HCT116 (cell line): Measurements from ENCODE around the gene STBD1. TPM values are rescaled to one million over a fixed set of nuclear protein-coding genes. Genes with fewer than 3 reads are reported as not detected.

Experiments
- ATAC-seq: fragments of 200-7000 bp; cut with Tn5 transposase; 2 replicates; pipeline ENCODE4 v1.9.1; 2020; ENCODE audit warnings: mild to moderate bottlenecking, moderate library complexity
- BruUV-seq: library from RNA; stranded (reverse); fragments of 400-500 nt; replicated peaks from 2 replicates; lab custom pipeline; 2021; lab: Mats Ljungman, UMichigan
- CTCF ChIA-PET: fragments of 300-600 bp; sonication (Branson Sonifier 250); formaldehyde crosslinking; loops from one replicate; lab custom pipeline; 2021; ENCODE audit warnings: antibody characterized with exemption; lab: Charles Lee
- POLR2A ChIA-PET: fragments of 300-600, 350-600 bp; sonication (Branson Sonifier 250); formaldehyde crosslinking; loops from one replicate; lab custom pipeline; 2021; ENCODE audit warnings: antibody characterized with exemption; lab: Charles Lee
- RAD21 ChIA-PET, 2 experiments: fragments of 300-600 bp; sonication (Branson Sonifier 250); formaldehyde crosslinking; loops; one replicate each; lab custom pipeline; 2023; ENCODE audit warnings: low total read pairs in 2 of 2; ENCODE audit not compliant: uncharacterized antibody in 2 of 2, unreplicated experiment in 2 of 2, low non-redundant PET in 1 of 2; lab: Charles Lee
- DNase-seq: peaks from one replicate; pipeline ENCODE4 v3.0.0-alpha.2; 2010; ENCODE audit warnings: low read depth, low spot score
- H2AFZ ChIP-seq: fragments of 200-600 bp; shearing (Covaris generic), sonication (generic); 2 replicates; pipeline ENCODE4 v1.6.1; 2017; ENCODE audit warnings: low read depth, mixed run types, mixed read lengths, antibody characterized with exemption, low read length; ENCODE audit not compliant: poor library complexity, severe bottlenecking
- H3K27ac ChIP-seq: 2 replicates; pipeline ENCODE4 v1.5.1; 2012; ENCODE audit warnings: low read depth, low read length
- H3K27me3 ChIP-seq: fragments of 200-600 bp; sonication (generic); 2 replicates; pipeline ENCODE4 v1.6.1; 2016; ENCODE audit warnings: mixed run types, low read length, mixed read lengths; ENCODE audit not compliant: insufficient read depth
- H3K36me3 ChIP-seq, 2 experiments: fragments of 200-500 bp in 1 of 2; fragments of 200-600 bp in 1 of 2; sonication (Bioruptor generic) in 1 of 2; sonication (generic) in 1 of 2; 2 replicates each; pipeline versions ENCODE4 v1.5.1 to v1.6.1; 2014 to 2016; ENCODE audit warnings: low read length in 2 of 2, inconsistent platforms in 1 of 2, mixed read lengths in 1 of 2, mixed run types in 1 of 2; ENCODE audit not compliant: insufficient read depth in 2 of 2, control insufficient read depth in 1 of 2
- H3K4me1 ChIP-seq, 2 experiments: fragments of 200-600 bp in 1 of 2; sonication (generic) in 1 of 2; 2 replicates each; pipeline versions ENCODE4 v1.5.1 to v1.6.1; 2012 to 2017; ENCODE audit warnings: low read length in 2 of 2, inconsistent platforms in 1 of 2, mild to moderate bottlenecking in 1 of 2, mixed read lengths in 1 of 2, mixed run types in 1 of 2, moderate library complexity in 1 of 2; ENCODE audit not compliant: insufficient read depth in 2 of 2, control insufficient read depth in 1 of 2
- H3K4me2 ChIP-seq: fragments of 200-600 bp; sonication (generic); 2 replicates; pipeline ENCODE4 v1.6.1; 2017; ENCODE audit warnings: mixed run types, low read length, mixed read lengths
- H3K4me3 ChIP-seq, 2 experiments: fragments of 200-600 bp in 1 of 2; sonication (generic) in 1 of 2; replicated peaks in 1 of 2; 2 replicates each; pipeline ENCODE4 v1.5.1; 2011 to 2016; ENCODE audit warnings: low read length in 2 of 2, control low read depth in 1 of 2, low read depth in 1 of 2, mild to moderate bottlenecking in 1 of 2, mixed read lengths in 1 of 2, mixed run types in 1 of 2
- H3K79me2 ChIP-seq: fragments of 200-600 bp; sonication (generic); 2 replicates; pipeline ENCODE4 v1.6.1; 2017; ENCODE audit warnings: mild to moderate bottlenecking, mixed run types, low read length, moderate library complexity, mixed read lengths; ENCODE audit not compliant: insufficient read depth
- H3K9ac ChIP-seq: fragments of 200-600 bp; sonication (generic); 2 replicates; pipeline ENCODE4 v1.6.1; 2016; ENCODE audit warnings: low read length, mixed read lengths
- H3K9me2 ChIP-seq: fragments of 200-600 bp; sonication (generic), shearing (Covaris generic); 2 replicates; pipeline ENCODE4 v1.6.1; 2017; ENCODE audit warnings: mixed run types, mild to moderate bottlenecking, moderate library complexity; ENCODE audit not compliant: insufficient read depth
- H3K9me3 ChIP-seq, 2 experiments: fragments of 200-500 bp in 1 of 2; fragments of 200-600 bp in 1 of 2; sonication (Bioruptor generic) in 1 of 2; sonication (generic) in 1 of 2; 2 replicates each; pipeline ENCODE4 v1.6.1; 2014 to 2017; ENCODE audit warnings: low read length in 2 of 2, mixed read lengths in 2 of 2, inconsistent platforms in 1 of 2, low read depth in 1 of 2, mild to moderate bottlenecking in 1 of 2, mixed run types in 1 of 2, moderate library complexity in 1 of 2; ENCODE audit not compliant: control insufficient read depth in 1 of 2, insufficient read depth in 1 of 2
- H4K20me1 ChIP-seq: fragments of 200-600 bp; sonication (generic), shearing (Covaris generic); 2 replicates; pipeline ENCODE4 v1.6.1; 2017; ENCODE audit warnings: mixed run types, mild to moderate bottlenecking, moderate library complexity; ENCODE audit not compliant: insufficient read depth
- CBX3 ChIP-seq: IDR thresholded peaks from 2 replicates; pipeline ENCODE4 v1.6.1; 2012; ENCODE audit warnings: low read depth
- CEBPB ChIP-seq: IDR thresholded peaks from 2 replicates; pipeline ENCODE4 v1.6.1; 2012; ENCODE audit warnings: low read depth
- CTCF ChIP-seq, 3 experiments: fragments of 200-600 bp in 1 of 3; sonication (generic) in 1 of 3; IDR thresholded peaks in 2 of 3; conservative IDR thresholded peaks in 1 of 3; 2 replicates each; pipeline ENCODE4 v1.5.1; 2012 to 2017; ENCODE audit warnings: low read depth in 2 of 3, low read length in 2 of 3, antibody characterized with exemption in 1 of 3, borderline replicate concordance in 1 of 3, control low read depth in 1 of 3, mild to moderate bottlenecking in 1 of 3, mixed read lengths in 1 of 3, mixed run types in 1 of 3, moderate library complexity in 1 of 3; ENCODE audit not compliant: insufficient read depth in 1 of 3
- EGR1 ChIP-seq: IDR thresholded peaks from 2 replicates; pipeline ENCODE4 v1.6.1; 2012; ENCODE audit warnings: low read depth
- ELF1 ChIP-seq: IDR thresholded peaks from 2 replicates; pipeline ENCODE4 v1.6.1; 2012; ENCODE audit warnings: low read depth, borderline replicate concordance
- EZH2 ChIP-seq: fragments of 200-600 bp; sonication (generic); IDR thresholded peaks from 2 replicates; pipeline ENCODE4 v1.6.1; 2017; ENCODE audit warnings: antibody characterized with exemption, mixed run types
- JUND ChIP-seq: IDR thresholded peaks from 2 replicates; pipeline ENCODE4 v1.6.1; 2012
- POLR2A ChIP-seq: IDR thresholded peaks from 2 replicates; pipeline ENCODE4 v1.7.0; 2011; ENCODE audit warnings: borderline replicate concordance; ENCODE audit not compliant: insufficient read depth, insufficient read length; ENCODE audit errors: extremely low read depth
- RAD21 ChIP-seq: IDR thresholded peaks from 2 replicates; pipeline ENCODE4 v1.6.1; 2012; ENCODE audit warnings: low read depth, mild to moderate bottlenecking
- SIN3A ChIP-seq: IDR thresholded peaks from 2 replicates; pipeline ENCODE4 v1.6.1; 2012; ENCODE audit warnings: low read depth
- SP1 ChIP-seq: IDR thresholded peaks from 2 replicates; pipeline ENCODE4 v1.6.1; 2012; ENCODE audit warnings: low read depth
- SRF ChIP-seq: IDR thresholded peaks from 2 replicates; pipeline ENCODE4 v1.6.1; 2012; ENCODE audit warnings: low read depth
- TCF7L2 ChIP-seq: IDR thresholded peaks from 2 replicates; pipeline ENCODE4 v1.7.0; 2011; ENCODE audit warnings: borderline replicate concordance, inconsistent platforms; ENCODE audit not compliant: insufficient read depth, insufficient read length; ENCODE audit errors: extremely low read depth
- ZBTB33 ChIP-seq: IDR thresholded peaks from 2 replicates; pipeline ENCODE4 v1.6.1; 2011; ENCODE audit warnings: mild to moderate bottlenecking, low read length, moderate library complexity; ENCODE audit not compliant: insufficient replicate concordance; ENCODE audit errors: extremely low read depth
- ZFX ChIP-seq: fragments of 450-650 bp; IDR thresholded peaks from 2 replicates; pipeline ENCODE4 v1.6.1; 2017
- ZNF274 ChIP-seq: fragments of 200-500 bp; sonication (Bioruptor generic); IDR thresholded peaks from 2 replicates; pipeline ENCODE4 v1.6.1; 2014; ENCODE audit warnings: mild to moderate bottlenecking, low read depth, low read length, inconsistent platforms
- intact Hi-C: fragments of 100-400 bp; cut with micrococcal nuclease; formaldehyde crosslinking; loops from 2 replicates; pipeline ENCODE4 v1.10.0; 2022
- total RNA-seq: library from RNA; stranded (reverse); gene quantifications from one replicate; pipeline ENCODE4 v1.2.1, GENCODE V29; 2021; ENCODE audit not compliant: unreplicated experiment
- TF ChIP-seq, protein P1 (sequence below): IDR thresholded peaks from 2 replicates; pipeline ENCODE4 v1.6.1; 2012; ENCODE audit warnings: low read depth
- TF ChIP-seq, protein P2 (sequence below): IDR thresholded peaks from 2 replicates; pipeline ENCODE4 v1.6.1; 2012

STBD1 gene
- total RNA-seq, 1 experiment from 2014 or later: 5.6 TPM

GRCh38 chr4:76305033-76305687, 1.4 kb upstream of the STBD1 start:
- BruUV-seq: TSS peak; percentile 45
- H3K36me3 ChIP-seq: 0 out of 4 replicates have a peak, but pooled peaks cover 0 to 2% of the 10 kb centered on the region in 2 experiments
- CTCF ChIA-PET: interaction anchor here (3.3 kb wide), 1 partner anchor 73 kb away, joined by 24 read pairs; no protein-coding TSS in a partner anchor
- peak overlapping the region; percentile 82 for H3K4me2 ChIP-seq
- POLR2A ChIA-PET: interaction anchor here (2.3 kb wide), 1 partner anchor 73 kb away, joined by 12 read pairs; no protein-coding TSS in a partner anchor
- no peaks in the 10 kb centered on the region for H3K27me3 ChIP-seq
- H3K79me2 ChIP-seq: peaks cover 27% of the 10 kb centered on the region
- H2AFZ ChIP-seq: no peak overlapping the region
- peak overlapping the region; percentile 72 to 91 for H3K4me3 ChIP-seq
- no peak for ATAC-seq
- H3K9me2 ChIP-seq: no peaks in the 10 kb centered on the region
- RAD21 ChIA-PET: interaction anchor here in 1 of 2 experiments (2.1 kb wide), 1 partner anchor 73 kb away, joined by 10 read pairs; no protein-coding TSS in a partner anchor
- no peaks in the 10 kb centered on the region for H3K9me3 ChIP-seq
- intact Hi-C loops: no loop called here
- TF ChIP-seq ZNF274 (no peak), ZBTB33 (no peak), JUND (no peak), ZFX (no peak), ELF1 (no peak), RAD21 (no peak), SP1 (no peak), CEBPB (no peak), SRF (no peak), POLR2A (no peak), EGR1 (no peak), EZH2 (no peak), SIN3A (no peak), CTCF (IDR thresholded peaks at IDR 0.05 in 2 of 3, conservative IDR thresholded peaks at IDR 0.05 in 1 of 3; ENCODE audit: borderline replicate concordance in 1 of 3, insufficient read depth in 1 of 3, low read depth in 2 of 3, low read length in 2 of 3) (no peak), CBX3 (no peak), TCF7L2 (no peak)
- TF ChIP-seq, protein P1, sequence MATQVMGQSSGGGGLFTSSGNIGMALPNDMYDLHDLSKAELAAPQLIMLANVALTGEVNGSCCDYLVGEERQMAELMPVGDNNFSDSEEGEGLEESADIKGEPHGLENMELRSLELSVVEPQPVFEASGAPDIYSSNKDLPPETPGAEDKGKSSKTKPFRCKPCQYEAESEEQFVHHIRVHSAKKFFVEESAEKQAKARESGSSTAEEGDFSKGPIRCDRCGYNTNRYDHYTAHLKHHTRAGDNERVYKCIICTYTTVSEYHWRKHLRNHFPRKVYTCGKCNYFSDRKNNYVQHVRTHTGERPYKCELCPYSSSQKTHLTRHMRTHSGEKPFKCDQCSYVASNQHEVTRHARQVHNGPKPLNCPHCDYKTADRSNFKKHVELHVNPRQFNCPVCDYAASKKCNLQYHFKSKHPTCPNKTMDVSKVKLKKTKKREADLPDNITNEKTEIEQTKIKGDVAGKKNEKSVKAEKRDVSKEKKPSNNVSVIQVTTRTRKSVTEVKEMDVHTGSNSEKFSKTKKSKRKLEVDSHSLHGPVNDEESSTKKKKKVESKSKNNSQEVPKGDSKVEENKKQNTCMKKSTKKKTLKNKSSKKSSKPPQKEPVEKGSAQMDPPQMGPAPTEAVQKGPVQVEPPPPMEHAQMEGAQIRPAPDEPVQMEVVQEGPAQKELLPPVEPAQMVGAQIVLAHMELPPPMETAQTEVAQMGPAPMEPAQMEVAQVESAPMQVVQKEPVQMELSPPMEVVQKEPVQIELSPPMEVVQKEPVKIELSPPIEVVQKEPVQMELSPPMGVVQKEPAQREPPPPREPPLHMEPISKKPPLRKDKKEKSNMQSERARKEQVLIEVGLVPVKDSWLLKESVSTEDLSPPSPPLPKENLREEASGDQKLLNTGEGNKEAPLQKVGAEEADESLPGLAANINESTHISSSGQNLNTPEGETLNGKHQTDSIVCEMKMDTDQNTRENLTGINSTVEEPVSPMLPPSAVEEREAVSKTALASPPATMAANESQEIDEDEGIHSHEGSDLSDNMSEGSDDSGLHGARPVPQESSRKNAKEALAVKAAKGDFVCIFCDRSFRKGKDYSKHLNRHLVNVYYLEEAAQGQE: no peak
- TF ChIP-seq, protein P2, sequence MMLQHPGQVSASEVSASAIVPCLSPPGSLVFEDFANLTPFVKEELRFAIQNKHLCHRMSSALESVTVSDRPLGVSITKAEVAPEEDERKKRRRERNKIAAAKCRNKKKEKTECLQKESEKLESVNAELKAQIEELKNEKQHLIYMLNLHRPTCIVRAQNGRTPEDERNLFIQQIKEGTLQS: no peak
- H4K20me1 ChIP-seq: no peaks in the 10 kb centered on the region
- peak overlapping the region; percentile 73 for H3K9ac ChIP-seq
- H3K4me1 ChIP-seq: peaks cover 28 to 44% of the 10 kb centered on the region in 2 experiments
- DNase-seq: no peak
- peak overlapping the region; percentile 89 for H3K27ac ChIP-seq
